ENCODE measurements around the gene LONP1.

LONP1 gene

DNA sequence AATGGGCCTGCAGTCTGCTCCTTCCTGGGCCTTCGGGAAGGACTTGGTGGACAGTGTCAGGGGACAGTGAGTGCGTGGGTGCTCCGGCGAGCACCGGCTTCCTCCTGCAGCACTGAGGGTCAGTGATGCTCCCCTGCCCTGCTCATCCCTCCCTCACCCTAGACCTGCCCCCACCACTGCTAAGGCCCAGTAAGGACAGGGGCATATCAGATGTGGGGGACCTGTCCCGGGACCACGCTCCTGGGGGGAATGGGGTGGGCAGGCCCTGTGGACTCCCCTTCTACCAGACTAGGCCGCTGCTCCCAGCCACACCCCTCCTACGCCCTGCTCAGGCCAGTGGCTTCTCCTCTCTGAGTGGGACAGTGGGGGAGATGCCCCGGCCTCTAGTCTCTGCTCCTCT is 42.8 kb downstream of the LONP1 start:
- no peak for DNase-seq

GRCh38 chr19:5676772-5677105 is 43.2 kb downstream of the LONP1 start:
- DNase-seq, result no peak

DNA sequence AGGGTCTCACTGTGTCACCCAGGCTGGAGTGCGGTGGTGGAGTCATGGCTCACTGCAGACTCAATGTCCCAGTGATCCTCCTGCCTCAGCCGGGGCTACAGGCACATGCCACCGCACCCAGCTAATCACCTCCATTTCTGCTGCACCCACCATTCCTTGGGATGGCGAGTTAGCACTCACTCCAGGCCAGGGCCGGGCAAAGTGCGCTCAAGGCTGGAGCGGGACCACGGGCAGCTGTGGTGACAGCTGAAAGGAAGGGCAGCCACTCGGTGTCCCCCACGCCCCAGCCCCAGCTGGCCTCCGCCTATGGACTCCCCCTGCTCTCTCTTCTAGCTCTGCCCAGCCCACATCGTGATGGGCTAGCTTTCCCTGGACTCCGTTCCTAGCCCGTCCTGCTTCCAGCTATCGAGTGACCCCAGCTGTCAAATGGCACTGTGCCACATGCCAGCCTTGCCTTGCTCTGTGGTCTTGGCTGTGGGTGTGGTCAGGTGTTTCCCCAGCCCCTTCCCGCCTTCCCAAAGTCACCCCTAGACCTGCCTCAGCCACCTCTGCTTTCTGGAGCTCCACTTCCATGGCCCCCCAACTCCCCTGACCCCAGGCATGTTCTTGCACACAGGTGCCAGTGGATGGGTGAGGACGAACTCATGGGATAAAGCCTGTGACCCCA is 43.7 kb downstream of the LONP1 start:
- no peak for DNase-seq

GRCh38 chr19:5674714-5675113 is 45.2 kb downstream of the LONP1 start:
- DNase-seq, result no peak

GRCh38 chr19:5673752-5674151 is 46.2 kb downstream of the LONP1 start:
- DNase-seq, result no peak

DNA sequence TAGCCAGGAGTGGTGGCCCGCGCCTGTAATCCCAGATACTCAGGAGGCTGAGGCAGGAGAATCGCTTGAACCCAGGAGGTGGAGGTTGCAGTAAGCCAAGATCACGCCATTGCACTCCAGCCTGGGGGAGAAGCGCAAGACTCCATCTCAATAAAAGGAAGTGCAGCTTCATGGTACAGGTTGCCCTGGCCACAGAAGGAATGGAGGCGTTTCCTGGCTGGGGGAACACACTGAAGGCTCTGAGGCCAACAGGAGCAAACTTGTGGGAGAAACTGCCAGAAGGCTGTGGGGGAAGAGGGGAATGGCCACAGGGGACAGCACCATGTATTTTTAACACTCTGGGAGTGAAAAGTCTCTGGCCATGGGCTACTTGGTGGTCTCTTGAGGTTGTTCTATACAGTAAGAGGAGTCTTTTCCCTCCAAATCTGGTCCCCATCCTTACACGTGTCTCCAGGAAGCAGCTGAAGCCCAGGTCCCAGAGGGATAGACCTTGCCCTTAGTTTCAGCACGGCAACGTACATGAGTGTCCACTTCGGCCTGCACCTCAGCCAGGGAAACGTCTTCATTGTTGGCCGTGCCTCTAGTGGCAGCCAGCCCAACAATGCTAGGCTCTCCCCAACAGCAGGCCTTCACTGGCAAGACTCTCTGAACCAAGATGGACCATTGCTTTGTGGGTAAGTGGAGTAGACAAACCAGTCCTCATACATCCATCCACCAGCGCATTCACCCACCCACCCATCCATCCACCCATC is 47.1 kb downstream of the LONP1 start:
- DNase-seq, result no peak

DNA sequence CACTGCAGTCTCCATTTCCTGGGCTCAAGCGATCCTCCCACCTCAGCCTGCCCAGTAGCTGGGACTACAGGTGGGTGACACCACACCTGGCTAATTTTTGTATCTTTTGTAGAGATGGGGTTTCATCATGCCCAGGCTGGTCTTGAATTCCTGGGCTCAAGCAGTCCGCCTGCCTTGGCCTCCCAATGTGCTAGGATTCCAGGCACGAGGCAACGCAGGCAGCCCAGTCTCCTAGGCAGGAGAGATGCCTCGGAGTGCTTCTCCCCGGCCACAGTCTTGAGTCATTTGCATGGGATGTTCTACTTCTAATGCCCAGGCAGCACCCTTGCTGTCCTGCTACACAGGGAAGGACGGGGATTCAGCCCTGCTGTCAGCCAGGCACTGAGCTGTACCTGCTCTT is 48.3 kb downstream of the LONP1 start:
- no peak for DNase-seq

DNA sequence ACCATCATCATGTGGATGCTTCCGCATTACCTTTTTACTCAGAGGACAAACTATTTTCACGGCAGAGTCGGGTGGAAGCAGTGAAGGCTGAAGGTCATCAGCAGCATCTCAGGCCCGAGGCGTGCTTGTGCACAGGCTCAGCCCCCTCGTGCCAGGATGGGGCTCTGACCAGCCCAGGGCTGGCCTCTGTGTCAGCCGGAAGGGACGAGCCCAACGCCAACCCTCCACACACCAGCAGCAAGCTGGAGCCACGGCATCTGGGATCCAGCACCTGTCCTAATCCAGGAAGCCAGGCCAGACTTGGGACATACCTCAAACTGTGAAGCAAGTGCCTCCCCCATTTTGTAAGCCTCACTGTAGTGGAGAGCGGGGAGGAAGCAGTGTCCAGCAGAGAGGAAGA is 50.7 kb downstream of the LONP1 start:
- no peak for DNase-seq

GRCh38 chr19:5667751-5668271 is 52.1 kb downstream of the LONP1 start:
- no peak for DNase-seq

DNA sequence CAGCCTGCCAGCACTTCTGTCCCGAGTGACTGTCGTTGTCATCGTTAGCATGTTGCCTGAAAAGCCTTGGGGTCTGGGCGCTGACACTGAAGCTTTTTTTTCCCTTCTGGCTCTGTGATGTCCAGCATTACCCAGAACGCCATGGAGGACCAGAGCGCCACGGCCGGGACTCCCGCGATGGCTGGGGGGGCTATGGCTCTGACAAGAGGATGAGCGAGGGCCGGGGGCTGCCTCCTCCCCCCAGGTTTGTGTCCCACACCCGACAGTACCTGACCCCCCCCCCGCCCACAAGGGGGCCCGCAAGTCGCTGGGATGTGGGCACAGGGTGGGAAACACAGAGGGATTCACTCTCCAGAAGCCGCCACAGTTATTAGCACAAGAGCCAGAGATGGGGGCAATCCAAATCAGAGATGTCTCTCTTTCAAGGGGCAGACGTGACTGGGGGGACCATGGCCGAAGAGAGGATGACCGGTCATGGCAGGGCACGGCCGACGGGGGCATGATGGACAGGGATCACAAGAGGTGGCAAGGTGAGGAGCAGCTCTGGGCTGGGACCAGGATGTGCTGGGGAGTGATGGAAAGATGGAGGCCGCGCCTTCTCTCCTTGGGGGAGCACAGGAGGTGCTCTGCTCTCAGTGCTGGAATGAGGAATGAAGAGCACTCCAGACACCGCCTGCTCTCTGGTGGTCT is 52.9 kb downstream of the LONP1 start:
- DNase-seq, result no peak

DNA sequence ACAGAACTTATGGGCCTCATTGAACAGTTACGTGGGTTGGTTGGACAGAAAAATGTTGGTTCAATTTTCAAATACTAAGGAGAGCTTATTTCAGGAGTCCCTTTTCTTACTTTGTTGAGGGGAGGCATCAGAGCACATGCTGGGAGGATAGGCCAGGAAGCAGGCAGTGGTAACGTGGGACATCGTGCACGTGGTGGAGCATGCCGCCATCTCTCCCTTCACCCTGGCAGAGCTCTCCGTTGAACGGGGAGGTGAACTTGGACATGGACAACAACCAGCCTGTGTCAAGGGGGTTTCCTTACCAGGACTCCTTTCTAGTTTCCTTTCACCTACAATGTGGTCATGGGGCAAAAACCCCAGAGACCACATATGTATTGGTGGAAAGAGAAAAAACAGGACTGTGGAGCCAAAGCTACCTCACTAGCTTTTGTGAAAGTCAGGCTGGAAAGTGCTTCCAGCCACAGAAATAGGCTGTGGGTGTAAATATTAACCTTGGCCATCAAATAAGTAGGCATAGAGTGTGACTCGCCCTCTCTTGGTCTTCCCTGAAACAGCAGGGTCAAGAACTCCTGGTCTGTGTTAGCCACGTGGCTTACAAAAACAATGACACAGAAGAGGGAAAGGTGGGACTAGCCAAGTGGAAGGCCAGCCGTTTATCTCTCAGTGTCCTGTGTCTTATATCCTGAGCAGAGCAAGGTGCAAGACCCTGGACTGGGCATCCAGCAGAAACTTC is 54.0 kb downstream of the LONP1 start:
- DNase-seq, result no peak

GRCh38 chr19:5664515-5664914 is 55.4 kb downstream of the LONP1 start:
- DNase-seq, result no peak

- no peak for DNase-seq
These were observed 56.0 kb downstream of the LONP1 start for GRCh38 chr19:5663904-5664303.

GRCh38 chr19:5661483-5661882 is 58.5 kb downstream of the LONP1 start:
- no peak for DNase-seq

DNA sequence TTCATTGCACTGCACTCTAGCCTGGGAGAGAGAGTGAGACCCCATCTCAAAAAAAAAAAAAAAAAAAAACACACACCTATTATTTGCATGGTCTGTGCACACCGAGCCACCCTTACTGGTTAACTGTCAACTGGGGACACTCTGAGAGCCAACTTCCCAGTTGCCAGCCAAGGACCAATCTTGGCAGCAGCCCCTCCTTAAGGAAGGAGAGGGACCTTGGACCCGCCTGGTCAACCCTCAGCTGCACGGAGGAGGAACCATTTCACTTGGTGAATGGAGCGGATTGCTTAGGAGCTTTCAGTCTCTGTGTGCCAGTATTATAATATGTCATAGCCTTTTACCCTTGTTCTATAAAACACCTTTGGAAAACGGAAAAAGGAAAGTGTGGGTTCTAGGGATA is 64.5 kb downstream of the LONP1 start:
- DNase-seq, result no peak

GRCh38 chr19:5654931-5655330 is 65.0 kb downstream of the LONP1 start:
- DNase-seq, result no peak

DNA sequence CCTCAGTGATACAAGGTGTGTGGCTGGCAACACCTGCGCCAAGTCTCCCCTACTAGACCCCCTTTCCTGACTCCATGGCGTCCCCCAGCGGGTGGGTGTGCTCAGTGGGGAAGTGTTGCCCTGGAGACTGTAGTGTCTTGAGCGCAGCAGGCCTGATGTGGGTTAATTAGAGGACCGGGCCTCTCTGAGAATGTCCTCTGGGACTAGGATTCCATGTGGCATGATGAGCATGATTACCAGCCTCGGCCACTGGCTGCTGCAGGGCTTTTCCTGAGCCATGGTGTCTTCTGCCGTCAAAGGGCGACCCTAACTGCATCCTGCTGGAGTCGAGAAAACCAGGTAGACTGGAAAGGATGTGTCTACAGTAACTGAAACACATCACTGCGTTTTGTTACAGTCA is 67.7 kb downstream of the LONP1 start:
- no peak for DNase-seq

GRCh38 chr19:5651361-5651760 is 68.6 kb downstream of the LONP1 start:
- DNase-seq, result no peak

DNA sequence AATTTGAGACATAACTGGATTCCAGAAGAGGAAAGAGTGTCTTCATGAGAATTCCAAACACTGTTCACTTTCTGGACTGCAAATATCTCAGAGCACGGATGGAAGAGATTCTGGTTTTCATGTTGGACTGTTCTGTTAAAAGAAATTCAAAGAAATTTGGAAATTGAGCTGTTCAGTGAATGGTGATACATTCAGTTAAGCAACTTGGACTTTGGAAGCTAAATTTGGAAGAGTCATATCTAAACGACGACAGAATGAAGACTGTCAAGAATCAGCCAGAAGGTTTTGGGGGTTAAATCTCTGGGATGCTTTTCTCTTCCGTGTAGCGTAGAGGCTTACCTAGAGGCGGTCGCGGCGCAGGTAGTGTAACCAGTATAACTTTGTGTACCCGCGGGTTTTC is 71.5 kb downstream of the LONP1 start:
- no peak for DNase-seq

DNA sequence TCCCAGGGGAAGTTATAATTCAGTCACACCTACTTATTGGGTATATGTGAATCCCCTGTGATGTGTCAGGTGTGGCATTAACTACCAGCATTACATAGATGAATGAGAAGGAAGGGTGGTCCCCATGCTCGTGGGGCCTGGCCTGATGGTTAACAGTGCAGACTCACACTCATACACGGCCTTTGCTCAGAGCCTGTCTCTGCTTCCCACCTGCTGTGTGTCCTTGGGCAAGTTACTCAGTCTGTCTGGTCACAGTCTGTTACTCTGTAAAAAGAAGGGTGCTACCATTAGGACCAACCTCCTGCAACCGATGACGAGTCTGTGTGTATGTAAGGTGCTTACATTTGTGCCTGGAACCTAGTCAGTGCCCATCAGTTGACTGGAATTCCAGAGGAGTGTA is 73.2 kb downstream of the LONP1 start:
- no peak for DNase-seq

- no peak for DNase-seq
These were observed 74.5 kb downstream of the LONP1 start for GRCh38 chr19:5645409-5645808.

GRCh38 chr19:5644037-5644436 is 75.9 kb downstream of the LONP1 start:
- DNase-seq, result no peak

DNA sequence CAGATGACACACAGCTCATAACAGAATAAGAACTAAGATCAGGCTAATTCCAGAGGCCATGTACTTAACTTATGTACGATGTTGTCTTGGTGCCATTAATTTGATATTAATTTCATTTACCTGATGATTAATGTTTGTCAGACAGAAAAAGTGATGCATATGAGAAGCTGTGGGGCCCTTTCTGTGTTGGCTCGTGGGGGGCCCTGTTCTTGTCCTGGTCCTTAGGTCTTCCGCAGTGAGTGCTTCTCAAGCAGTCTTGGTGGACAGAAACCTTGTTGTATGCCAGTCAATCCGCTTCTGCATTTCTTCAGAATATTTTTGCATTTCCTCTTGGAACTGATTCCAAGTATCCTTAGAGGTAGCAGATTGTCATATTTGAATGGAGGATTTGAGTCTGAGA is 76.9 kb downstream of the LONP1 start:
- no peak for DNase-seq

Data from T1000 (cell line).